DMS53 (cell line): ENCODE measurements around the gene DNAH10.
"Not testable (repeated sequence)": the region's sequence is repeated elsewhere in the genome, so short reads cannot be mapped to it uniquely, and the experiment has no call there.

ENCODE experiments used
- DNase-seq: peaks from one replicate; lab custom pipeline; 2025; lab: John Stamatoyannopoulos, UW

The DNAH10 gene

DNA sequence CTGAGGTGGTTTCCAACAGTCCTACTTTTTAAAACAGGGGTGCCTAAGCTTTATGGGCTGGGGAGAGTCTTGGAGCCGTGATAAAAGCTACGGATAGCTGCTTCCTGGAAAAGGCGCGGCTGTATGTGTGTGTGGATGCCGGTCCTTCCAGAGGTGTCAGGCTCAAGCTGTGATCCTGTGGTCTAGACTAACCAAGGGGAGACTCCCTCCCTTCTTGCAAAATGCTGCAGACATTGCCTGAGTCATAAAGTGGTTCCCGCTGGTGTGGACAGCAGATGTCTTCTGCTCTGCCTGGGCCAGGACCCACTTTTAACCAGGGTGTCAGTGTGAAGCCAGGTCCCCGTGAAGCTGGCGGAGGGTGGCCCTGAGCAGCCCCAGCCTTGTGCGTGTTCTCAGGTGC is 172.7 kb downstream of the DNAH10 start:
- DNase-seq = no peak

DNA sequence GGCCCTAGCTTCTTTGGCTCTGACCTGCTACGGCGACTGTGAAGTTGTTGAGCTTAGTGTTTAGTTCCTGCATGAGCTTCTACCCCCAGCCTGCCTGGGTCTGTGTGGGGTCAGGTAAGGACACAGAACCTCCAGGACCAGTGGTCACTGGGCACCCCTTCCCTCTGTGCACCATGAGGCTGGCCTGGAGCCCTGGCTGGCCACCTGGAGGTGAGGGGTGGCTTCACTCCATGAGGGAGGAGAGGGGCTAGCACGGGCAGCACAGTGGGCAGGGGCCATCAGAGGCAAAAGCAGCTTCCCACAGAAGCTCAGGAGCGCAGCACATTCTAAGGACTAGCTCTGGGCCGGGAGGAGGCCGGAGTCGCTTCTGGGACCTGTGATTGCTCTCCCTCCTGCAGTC is 173.9 kb downstream of the DNAH10 start:
- no peak for DNase-seq

DNA sequence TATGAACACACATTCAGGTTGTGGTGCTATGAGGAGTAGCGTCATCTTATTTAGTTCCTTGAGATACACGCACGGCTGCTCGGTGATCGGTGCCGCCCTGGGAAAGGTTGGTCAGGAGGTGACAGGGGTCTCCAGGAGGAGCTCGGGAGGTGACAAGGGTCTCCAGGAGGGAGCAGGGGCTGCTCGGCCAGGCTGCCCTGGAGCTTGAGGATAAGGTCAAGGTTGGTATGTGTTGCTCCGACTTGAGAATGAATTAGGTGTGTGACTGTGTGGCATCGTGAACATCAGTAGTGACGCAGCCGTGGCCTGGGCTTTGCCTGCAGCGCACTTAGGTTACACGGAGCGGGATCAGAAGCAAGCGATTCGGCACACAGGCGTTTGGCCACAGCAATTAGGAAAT is 174.4 kb downstream of the DNAH10 start:
- no peak for DNase-seq

DNA sequence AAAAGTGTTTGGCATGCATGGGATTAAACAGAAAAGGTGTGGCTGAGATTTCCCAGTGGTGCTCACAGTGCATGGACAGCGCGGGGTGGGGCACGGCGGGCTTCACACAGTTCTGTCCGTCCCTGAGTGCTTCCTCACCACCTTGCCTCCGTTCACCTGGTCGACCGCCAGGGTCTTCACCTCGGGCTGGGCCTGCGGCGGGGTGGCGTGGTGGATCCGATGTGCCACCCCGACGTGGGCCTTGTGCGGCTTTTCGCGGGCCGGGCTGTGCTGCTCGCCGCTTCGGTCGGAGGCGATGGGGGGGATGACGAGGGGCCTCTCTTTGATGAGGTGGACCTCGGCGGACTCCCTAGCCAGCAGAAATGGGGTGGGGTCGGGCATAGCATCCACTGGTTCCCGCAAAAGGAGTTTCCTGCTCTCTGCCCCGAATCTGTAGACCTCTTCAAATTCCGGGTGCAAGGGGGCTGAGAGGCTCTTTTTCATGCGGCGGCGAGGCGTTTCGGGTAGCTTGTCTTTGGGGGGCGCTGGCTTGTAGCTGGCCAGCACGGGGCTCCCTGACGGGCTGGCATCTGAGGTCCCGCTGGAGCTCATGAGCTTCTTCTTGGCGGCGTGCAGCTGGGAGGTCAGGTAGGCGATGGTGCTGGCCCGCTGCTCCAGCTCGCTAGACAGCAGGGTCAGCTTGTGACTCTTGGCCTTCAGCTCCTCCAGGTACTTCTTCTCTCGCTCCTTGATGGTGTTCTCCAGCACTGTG is 175.0 kb downstream of the DNAH10 start:
- DNase-seq = no peak

DNA sequence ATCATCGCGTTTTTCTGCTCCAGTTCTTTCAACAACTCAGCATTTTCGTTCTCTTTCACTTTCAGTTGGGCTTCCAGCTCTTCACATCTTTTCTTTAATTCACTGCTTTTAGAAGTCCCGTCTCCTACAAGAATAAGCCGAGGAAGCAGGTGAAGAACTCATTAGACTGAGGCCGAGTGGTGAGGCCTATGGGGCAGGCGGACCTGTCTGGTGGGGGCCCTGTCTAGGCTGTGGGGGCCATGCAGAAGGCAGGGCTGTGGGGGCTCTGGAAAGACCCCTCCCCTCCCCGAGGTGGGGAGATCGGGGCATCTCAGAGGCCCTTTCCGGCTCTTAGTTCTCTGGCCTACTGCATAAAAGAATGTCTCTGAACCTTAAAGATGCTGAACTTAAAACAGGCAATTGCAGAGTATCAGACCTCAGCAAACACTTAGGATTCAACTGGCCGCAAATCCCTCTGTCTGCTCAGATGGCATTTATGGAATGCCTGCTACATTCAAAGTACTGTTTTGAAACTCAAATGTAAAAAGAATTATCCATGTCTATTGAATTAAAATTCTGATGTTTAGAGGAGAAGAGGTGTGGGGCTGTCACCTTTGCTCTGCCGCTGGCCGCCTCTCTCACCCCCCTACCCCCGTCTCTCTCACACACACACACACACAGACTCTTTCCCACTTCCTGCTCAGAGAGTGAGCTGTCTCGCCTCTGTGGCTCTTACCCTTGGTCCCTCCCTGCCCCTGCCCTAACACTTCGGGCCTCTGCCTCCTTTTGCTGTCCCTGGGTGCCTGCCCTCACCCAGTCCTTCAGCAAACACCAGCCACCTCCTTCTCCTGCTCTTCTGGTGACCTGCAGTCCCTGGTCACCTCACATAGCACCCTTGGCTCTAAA is 175.8 kb downstream of the DNAH10 start:
- DNase-seq = no peak

DNA sequence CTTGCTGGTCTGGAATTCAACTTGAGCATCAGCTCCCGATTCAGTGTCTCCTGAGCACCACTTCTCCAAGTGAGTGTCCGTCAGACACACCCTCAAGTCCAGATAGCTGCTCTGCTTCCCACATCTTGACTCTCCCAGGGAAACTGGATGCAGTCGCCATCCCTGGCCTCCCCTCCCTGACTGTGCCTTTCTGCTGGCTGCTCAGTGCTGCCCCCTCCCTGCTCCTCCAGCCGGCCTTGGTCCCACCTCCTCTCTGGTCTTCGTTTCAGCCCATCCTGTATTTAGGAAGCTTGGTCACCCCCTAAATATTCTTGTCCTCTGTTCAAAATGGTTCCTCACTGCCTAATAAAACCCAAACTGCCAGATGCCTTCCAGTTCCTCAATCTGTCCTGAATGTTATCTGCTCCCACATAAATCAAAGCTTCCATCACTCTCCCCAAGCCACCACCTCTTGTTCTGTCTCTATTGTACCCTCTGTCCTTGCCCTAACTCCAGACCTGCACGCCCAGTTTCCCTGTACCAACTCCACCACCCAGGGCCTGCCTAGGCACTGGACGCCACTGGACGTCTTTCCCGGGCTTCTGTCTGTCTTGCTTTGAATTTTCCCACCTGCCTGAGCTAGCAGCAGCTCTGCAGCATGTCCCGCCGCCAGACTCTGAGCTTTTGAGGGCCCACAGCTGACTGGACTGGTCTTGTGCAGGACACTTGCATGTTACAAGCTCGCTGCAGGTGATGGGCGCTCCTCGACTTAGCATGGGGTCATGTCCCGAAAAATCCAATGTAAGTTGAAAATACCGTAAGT is 176.8 kb downstream of the DNAH10 start:
- DNase-seq = peak; percentile 18

DNA sequence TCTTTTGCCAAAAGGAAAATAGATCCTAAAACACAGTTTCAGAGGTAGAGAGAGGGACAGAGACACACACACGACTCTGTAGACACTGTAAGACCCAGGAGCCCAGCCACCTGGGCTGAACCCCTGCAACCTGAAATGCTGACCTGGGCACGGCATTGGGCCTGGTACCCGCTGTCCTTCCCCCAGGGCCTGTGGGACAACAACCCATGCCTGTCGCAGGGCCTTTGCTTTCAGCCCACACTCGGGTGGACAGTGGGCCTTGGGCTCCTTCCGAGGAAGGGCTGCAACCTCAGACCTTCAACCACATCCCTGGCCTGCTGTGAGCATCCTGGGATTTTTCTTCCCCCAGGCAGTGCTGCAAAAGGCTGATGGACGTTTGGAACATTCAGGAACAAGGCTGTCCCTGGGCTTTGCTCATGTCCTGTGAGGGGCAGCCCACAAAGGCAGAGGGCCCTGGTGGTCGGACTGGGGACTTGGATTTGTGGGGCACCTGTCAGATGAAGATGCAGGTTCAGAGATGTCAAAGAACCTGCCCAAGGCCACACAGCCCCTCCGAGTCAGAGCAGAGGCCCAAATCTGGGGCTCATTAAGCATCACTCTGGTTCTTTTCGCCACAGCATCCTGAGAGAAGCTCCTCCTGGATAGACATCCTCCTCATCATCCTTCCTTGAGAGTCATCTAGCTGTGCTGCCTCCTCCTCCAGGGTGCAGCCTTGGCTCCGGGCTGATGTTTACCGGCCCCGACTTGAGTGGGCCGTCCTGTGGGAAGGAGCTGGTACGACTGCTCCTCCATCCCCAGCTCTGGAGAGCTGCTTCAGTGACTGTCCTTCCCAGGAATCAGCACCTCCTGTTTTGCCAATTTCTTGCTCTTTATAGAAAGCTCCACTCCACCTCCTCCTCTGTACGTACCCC is 177.9 kb downstream of the DNAH10 start:
- no peak for DNase-seq

DNA sequence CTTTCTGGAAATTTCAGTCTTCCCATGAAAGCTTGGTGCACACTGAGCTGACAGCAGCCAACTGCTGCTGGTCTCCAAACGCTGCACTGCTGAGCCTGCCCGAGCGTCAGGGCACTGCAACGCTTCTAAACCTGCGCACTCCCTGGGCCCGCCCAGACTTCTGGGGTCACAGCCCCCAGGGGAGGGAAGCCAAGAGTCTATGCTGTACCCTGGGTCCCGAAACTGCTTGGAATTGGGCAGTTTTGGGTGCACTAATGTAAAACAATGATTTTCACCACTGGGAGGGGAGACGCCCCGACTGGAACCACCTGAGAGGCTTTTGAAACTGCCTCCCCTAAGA is 178.5 kb downstream of the DNAH10 start:
- no peak for DNase-seq

DNA sequence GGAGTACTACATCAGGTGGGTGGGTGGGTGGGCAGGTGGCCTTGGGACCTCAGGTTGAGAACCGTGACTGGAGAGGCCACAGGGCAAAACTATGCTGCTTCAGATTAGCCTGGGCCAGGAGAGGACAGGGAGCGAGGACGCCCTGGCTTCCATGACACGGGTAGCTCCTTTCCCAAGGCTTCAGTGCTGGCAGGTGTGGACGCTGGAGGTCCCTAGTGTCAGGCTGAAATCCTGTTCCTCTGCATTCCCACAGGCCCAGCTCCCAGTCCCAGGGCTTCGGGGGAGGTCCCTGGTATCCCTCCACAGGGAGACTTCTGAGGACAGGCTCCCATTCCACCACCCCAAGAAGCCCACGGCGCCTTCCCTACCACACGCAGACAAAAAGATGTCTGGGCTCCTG is 178.9 kb downstream of the DNAH10 start:
- no peak for DNase-seq

DNA sequence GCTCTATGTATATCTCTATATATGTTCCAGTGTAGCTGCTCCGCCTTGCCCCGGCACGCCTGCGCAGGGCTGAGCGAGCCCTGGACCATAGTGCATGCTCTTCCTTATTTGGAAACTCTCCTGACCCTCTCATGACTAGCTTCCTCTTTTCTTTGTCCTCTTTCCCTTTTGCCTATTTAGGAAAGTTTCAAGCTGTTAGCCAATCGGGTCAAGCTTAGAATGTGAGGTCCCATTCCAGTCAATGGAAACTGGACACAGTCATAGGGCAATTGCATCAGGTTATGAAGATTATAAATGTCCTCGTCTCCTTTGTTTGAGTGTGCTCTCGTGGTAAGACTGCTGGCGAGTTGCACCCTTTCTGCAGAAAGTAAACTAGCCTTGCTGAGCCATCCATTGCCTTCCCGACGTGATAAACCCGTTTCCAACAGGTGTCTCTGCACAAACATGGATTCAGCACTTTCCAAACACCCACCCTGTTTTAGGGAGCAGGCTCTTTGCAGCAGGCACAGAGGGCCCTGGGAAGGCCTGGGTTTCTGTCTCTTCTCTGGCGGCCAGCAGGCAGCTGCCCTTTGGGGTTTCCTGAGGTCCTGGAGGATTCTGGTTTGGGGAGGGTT is 179.6 kb downstream of the DNAH10 start:
- DNase-seq = no peak

DNA sequence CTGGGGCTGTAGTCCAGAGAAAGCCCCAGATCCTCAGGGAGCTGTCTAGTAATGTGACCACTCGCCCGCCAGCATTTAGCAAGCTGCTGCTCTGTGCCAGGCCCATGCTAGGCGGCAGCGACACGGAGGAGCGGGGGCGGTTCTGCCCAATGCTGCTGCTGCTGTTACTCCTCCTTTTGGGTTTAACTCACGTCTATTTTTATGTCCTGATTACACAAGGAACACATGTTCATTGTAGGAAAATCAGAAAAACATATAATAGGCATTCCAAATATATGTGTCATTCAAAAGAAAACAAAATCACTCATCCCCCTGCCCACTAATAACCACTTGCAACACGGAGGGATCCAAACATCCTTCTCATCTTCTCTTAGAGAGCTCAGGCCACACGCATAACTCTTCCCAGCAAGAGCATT is 180.1 kb downstream of the DNAH10 start:
- DNase-seq = no peak

DNA sequence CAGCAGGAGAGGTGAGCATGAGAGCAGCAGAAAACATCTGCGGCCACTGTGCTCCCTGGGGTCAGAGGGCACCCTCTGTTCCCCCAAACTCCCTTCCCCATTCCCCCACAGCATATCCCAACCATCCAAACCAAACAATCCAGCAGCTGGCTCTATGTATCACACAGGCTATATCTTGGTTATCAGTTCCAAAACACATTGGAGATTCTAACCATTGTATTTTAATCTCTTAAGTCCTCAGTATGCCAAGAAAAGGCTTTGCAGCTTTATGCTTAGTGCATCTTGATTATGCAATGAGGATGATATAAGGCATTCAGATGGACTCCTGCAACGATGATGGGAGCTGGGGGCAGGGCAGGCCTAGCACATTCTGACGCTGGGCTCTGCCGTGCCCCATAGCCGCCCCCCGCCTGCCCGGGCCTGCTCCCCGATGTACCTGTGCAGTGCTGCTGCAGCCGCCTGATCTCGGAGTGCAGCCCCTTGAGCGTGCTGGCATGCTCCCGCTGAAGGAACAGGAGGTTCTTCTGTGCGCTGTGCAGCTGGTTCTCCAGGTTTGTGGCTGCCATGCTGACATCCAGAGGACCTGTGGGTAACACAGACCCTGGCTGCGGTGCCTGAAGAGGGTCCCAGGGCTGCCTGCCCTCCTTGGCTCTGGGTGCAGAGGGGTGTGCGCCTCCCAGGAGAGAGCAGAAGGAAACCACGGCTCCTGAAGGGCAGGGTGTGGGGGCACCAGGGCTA is 181.0 kb downstream of the DNAH10 start:
- no peak for DNase-seq

DNA sequence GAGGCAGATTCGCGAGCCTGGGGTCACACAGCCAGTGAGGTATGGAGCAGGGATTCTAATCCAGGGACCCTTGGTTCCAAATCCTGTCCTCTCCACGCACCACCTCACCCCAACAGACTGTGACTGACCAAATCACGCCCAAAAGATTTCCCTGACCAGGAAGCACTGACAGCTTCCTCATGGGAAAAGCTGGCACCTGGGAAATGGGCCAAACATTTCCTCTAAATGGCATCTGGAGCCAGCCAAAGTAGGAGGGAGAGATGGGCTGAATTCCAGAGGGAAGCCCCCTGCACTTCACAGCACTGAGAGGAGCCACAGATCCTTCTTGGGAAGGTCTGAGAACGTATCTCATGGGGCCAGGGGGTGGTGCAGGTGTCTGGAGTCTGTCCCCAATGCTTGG is 181.7 kb downstream of the DNAH10 start:
- DNase-seq = no peak

DNA sequence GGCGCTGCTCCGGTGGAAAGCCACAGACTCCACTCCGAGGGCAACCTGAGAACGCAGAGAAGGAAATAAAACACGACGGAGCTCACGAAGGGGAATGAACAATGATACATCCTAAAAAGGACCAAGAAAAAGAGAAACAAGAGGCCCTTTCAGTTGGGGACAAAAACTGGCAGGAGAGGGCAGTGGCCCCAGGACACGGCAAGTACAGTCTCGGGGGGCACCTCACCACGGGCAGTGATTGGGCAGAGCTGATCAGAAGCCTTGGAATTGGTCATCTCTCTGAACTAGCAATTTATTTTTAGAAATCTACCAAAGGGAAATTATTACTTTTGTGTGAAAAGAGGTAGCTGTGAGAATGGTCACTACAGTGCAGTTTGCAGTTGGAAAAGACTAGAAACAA is 182.6 kb downstream of the DNAH10 start:
- no peak for DNase-seq

DNA sequence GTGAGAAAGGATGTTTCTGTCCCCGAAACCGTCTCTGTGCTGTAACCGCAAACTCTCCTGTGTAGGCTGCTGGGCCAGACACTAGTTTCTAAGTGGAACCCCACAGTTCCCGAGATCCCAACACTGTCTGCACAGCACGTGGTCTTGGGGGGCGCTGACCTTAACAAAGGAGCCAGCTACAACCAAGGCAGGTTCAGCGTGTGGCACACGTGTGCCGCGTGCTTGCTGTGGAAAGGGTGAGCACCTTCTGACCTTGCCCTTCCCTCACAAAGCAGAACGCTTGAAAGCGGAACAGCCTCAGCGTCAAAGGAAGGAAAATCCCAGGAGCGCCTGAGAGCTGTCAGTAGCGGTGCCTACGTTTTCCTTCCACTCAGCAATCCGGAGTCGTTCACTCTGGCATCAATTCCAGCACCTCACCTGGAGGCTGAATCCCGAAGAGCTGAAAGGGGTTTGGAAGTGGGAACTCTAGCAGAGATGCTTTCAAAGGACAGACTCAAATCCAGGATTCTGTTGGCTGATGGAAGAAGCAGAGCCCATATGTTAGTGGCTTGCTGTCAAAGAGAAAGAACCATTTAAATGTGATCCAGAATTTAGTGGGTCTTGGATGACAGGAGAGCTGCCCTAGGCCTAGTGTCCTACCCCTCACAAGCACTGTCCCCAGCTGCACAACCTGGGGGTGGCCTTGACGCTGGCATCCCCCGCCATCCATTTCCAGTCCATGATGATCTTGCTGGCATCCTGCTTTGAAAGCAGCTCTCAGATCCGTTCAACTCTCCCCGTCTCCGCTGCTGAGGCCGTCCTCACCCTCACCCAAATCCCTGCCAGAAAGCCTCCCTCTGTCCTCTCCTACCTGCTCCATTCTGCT is 183.4 kb downstream of the DNAH10 start:
- DNase-seq = no peak

DNA sequence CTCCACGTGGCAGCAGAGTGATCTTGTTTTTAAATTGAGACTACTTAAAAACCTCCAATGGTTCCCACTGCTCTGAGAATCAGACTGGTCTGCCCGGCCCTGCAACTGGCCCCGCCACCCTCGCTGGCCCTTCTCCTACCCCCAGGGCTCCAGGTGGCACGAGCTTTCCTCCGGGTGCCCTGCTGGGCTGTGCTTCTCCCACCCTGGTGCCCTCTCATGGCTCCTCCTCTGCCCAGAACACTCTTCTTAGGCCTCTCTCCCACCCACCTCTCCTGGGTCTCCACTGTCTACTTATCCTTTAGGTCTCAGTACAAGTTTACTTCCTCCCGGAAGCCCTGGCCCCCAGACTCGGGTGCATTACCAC is 184.0 kb downstream of the DNAH10 start:
- DNase-seq = no peak

DNA sequence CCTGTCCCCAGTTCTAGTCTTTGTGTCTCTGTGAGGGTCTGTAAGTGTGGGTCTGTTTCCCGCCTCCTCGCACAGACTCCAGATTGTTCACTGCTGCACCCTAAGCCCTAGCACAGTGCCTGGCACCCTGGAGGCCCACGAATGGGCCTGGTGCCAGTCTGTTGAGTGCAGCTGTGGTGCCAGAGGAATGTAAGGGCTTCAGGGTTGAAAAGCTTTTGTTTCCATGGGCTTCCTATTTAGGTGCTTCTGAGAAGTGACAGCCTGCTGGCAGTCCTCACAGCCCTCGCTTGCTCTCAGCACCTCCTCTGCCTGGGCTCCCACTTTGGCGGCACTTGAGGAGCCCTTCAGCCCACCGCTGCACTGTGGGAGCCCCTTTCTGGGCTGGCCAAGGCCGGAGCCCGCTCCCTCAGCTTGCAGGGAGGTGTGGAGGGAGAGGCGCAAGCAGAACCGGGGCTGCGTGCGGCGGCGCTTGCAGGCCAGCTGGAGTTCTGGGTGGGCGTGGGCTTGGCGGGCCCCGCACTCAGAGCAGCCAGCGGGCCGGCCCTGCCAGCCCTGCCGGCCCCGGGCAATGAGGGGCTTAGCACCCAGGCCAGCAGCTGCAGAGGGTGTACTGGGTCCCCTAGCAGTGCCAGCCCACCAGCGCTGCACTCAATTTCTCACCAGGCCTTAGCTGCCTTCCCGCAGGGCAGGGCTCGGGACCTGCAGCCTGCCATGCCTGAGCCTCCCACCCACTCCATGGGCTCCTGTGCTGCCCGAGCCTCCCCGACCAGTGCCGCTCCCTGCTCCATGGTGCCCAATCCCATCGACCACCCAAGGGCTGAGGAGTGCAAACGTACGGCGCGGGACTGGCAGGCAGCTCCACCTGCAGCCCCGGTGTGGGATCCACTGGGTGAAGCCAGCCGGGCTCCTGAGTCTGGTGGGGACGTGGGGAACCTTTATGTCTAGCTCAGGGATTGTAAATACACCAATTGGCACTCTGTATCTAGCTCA is 184.7 kb downstream of the DNAH10 start:
- DNase-seq = not testable (repeated sequence)

DNA sequence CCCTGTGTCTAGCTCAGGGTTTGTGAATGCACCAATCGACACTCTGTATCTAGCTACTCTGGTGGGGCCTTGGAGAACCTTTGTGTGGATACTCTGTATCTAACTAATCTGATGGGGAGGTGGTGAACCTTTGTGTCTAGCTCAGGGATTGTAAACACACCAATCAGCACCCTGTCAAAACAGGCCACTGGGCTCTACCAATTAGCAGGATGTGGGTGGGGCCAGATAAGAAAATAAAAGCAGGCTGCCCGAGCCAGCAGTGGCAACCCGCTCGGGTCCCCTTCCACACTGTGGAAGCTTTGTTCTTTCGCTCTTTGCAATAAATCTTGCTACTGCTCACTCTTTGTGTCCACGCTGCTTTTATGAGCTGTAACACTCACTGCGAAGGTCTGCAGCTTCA is 185.4 kb downstream of the DNAH10 start:
- not testable (repeated sequence) for DNase-seq
